H9 (cell line): ENCODE results near the gene CCDC88C. TPM values are rescaled to one million over a fixed set of nuclear protein-coding genes. Genes with fewer than 3 reads are reported as not detected.

Experiments
- DNase-seq: peaks from one replicate; pipeline ENCODE4 v3.0.0-alpha.2; 2017
- H2AFZ ChIP-seq: one replicate; pipeline ENCODE4 v1.6.1; 2013; ENCODE audit warnings: mild to moderate bottlenecking, low read length, control low read depth, moderate library complexity
- H2AK5ac ChIP-seq: 2 replicates; pipeline ENCODE4 v1.6.1; 2013; ENCODE audit warnings: low read length, control low read depth, mixed read lengths; ENCODE audit not compliant: insufficient read length
- H2BK120ac ChIP-seq: one replicate; pipeline ENCODE4 v1.6.1; 2013; ENCODE audit warnings: low read depth, mild to moderate bottlenecking, low read length, control low read depth, inconsistent platforms; ENCODE audit not compliant: poor library complexity, severe bottlenecking
- H2BK12ac ChIP-seq: 2 replicates; pipeline ENCODE4 v1.6.1; 2013; ENCODE audit warnings: low read length, control low read depth, mixed read lengths, low read depth; ENCODE audit not compliant: insufficient read length
- H2BK15ac ChIP-seq: 2 replicates; pipeline ENCODE4 v1.6.1; 2013; ENCODE audit warnings: low read depth, low read length, control low read depth
- H2BK20ac ChIP-seq: one replicate; pipeline ENCODE4 v1.6.1; 2013; ENCODE audit warnings: low read depth, mild to moderate bottlenecking, low read length, control low read depth, inconsistent platforms; ENCODE audit not compliant: poor library complexity, severe bottlenecking
- H2BK5ac ChIP-seq: 2 replicates; pipeline ENCODE4 v1.6.1; 2013; ENCODE audit warnings: low read length, control low read depth, mixed read lengths; ENCODE audit not compliant: insufficient read length
- H3K14ac ChIP-seq: 2 replicates; pipeline ENCODE4 v1.6.1; 2013; ENCODE audit warnings: low read length, control low read depth; ENCODE audit not compliant: insufficient read depth
- H3K18ac ChIP-seq: 2 replicates; pipeline ENCODE4 v1.6.1; 2013; ENCODE audit warnings: low read depth, mild to moderate bottlenecking, mixed read lengths, low read length, control low read depth; ENCODE audit not compliant: insufficient read length
- H3K23ac ChIP-seq: 2 replicates; pipeline ENCODE4 v1.6.1; 2013; ENCODE audit warnings: low read length, control low read depth, mixed read lengths, low read depth; ENCODE audit not compliant: insufficient read length
- H3K23me2 ChIP-seq: 2 replicates; pipeline ENCODE4 v1.6.1; 2013; ENCODE audit warnings: low read depth, mild to moderate bottlenecking, mixed read lengths, low read length, control low read depth; ENCODE audit not compliant: insufficient read length, poor library complexity, severe bottlenecking
- H3K27ac ChIP-seq: 2 replicates; pipeline ENCODE4 v1.5.1; 2013; ENCODE audit warnings: low read length, control low read depth, mixed read lengths, low read depth; ENCODE audit not compliant: insufficient read length
- H3K27me3 ChIP-seq: 2 replicates; pipeline ENCODE4 v1.6.1; 2013; ENCODE audit warnings: low read length, control low read depth, inconsistent platforms; ENCODE audit not compliant: insufficient read depth
- H3K4ac ChIP-seq: 2 replicates; pipeline ENCODE4 v1.6.1; 2013; ENCODE audit warnings: low read depth, mild to moderate bottlenecking, control low read depth, inconsistent platforms, low read length, moderate library complexity
- H3K4me1 ChIP-seq: 2 replicates; pipeline ENCODE4 v1.6.1; 2013; ENCODE audit warnings: low read length, control low read depth, inconsistent platforms; ENCODE audit not compliant: insufficient read depth
- H3K4me2 ChIP-seq: 2 replicates; pipeline ENCODE4 v1.6.1; 2013; ENCODE audit warnings: low read length, control low read depth, mixed read lengths; ENCODE audit not compliant: insufficient read length, insufficient read depth
- H3K56ac ChIP-seq: 2 replicates; pipeline ENCODE4 v1.6.1; 2013; ENCODE audit warnings: low read depth, mild to moderate bottlenecking, mixed read lengths, low read length, control low read depth; ENCODE audit not compliant: insufficient read length
- H3K79me1 ChIP-seq: 2 replicates; pipeline ENCODE4 v1.6.1; 2013; ENCODE audit warnings: low read depth, mild to moderate bottlenecking, moderate library complexity, low read length, control low read depth, inconsistent platforms; ENCODE audit not compliant: insufficient read depth, poor library complexity, severe bottlenecking
- H3K79me2 ChIP-seq: 2 replicates; pipeline ENCODE4 v1.6.1; 2013; ENCODE audit warnings: low read length, control low read depth, inconsistent platforms; ENCODE audit not compliant: insufficient read depth
- H3K9ac ChIP-seq: 2 replicates; pipeline ENCODE4 v1.6.1; 2013; ENCODE audit warnings: low read length, control low read depth, mixed read lengths; ENCODE audit not compliant: insufficient read length; ENCODE audit errors: extremely low read depth
- H3K9me3 ChIP-seq: one replicate; pipeline ENCODE4 v1.6.1; 2013; ENCODE audit warnings: low read depth, low read length, inconsistent platforms; ENCODE audit not compliant: control insufficient read depth
- H3T11ph ChIP-seq: one replicate; pipeline ENCODE4 v1.6.1; 2013; ENCODE audit warnings: mild to moderate bottlenecking, low read length, control low read depth, inconsistent platforms
- H4K20me1 ChIP-seq: one replicate; pipeline ENCODE4 v1.6.1; 2013; ENCODE audit not compliant: control insufficient read depth, insufficient read length, insufficient read depth
- H4K5ac ChIP-seq: 2 replicates; pipeline ENCODE4 v1.6.1; 2013; ENCODE audit warnings: low read depth, mild to moderate bottlenecking, mixed read lengths, low read length, control low read depth; ENCODE audit not compliant: insufficient read length
- H4K8ac ChIP-seq: replicated peaks from 2 replicates; pipeline ENCODE4 v1.6.1; 2013; ENCODE audit warnings: low read length, control low read depth, mixed read lengths, low read depth; ENCODE audit not compliant: insufficient read length
- H4K91ac ChIP-seq: 2 replicates; pipeline ENCODE4 v1.6.1; 2013; ENCODE audit warnings: low read depth, mild to moderate bottlenecking, moderate library complexity, mixed read lengths, low read length, control low read depth; ENCODE audit not compliant: insufficient read length
- H3K27ac Mint-ChIP-seq, 3 experiments: 2 replicates in 2 of 3; 3 replicates in 1 of 3; pipeline ENCODE4 v1.8.0; 2020 to 2021; ENCODE audit warnings: mixed read lengths in 3 of 3, mild to moderate bottlenecking in 1 of 3, moderate library complexity in 1 of 3
- H3K27me3 Mint-ChIP-seq: 2 replicates; pipeline ENCODE4 v1.8.0; 2021; ENCODE audit warnings: low read depth, mild to moderate bottlenecking, moderate library complexity, mixed read lengths
- H3K36me3 Mint-ChIP-seq, 3 experiments: 2 replicates in 2 of 3; 3 replicates in 1 of 3; pipeline ENCODE4 v1.8.0; 2020 to 2021; ENCODE audit warnings: low read depth in 3 of 3, mixed read lengths in 3 of 3; ENCODE audit not compliant: insufficient read depth in 1 of 3
- H3K4me1 Mint-ChIP-seq, 2 experiments: 2 replicates each; pipeline ENCODE4 v1.8.0; 2020; ENCODE audit warnings: mixed read lengths in 2 of 2
- H3K4me3 Mint-ChIP-seq, 2 experiments: 2 replicates in 1 of 2; 3 replicates in 1 of 2; pipeline ENCODE4 v1.8.0; 2020 to 2021; ENCODE audit warnings: mild to moderate bottlenecking in 2 of 2, mixed read lengths in 2 of 2, moderate library complexity in 1 of 2
- H3K9me3 Mint-ChIP-seq, 2 experiments: 2 replicates in 1 of 2; 3 replicates in 1 of 2; pipeline ENCODE4 v1.8.0; 2020; ENCODE audit warnings: mild to moderate bottlenecking in 2 of 2, mixed read lengths in 2 of 2, moderate library complexity in 1 of 2
- WGBS: extraction: QIAGEN DNeasy Blood & Tissue Kit; methylation state at CpG from one replicate; pipeline ENCODE4 v1.1.7; 2013; ENCODE audit warnings: missing lambda C conversion rate, low lambda C conversion rate, mixed read lengths; ENCODE audit not compliant: insufficient read length; ENCODE audit errors: extremely low coverage; 5-methylcytosine and 5-hydroxymethylcytosine counted together
- total RNA-seq: library from RNA; stranded (reverse); gene quantifications from 2 replicates; pipeline ENCODE4 v1.2.1, GENCODE V29; 2021
- TF ChIP-seq, protein P1 (sequence below): fragments of 200-600 bp; sonication (generic); conservative IDR thresholded peaks from 3 replicates; pipeline ENCODE4 v1.8.0; 2021; ENCODE audit warnings: antibody characterized with exemption, mild to moderate bottlenecking

Gene CCDC88C
- total RNA-seq, 1 experiment from 2014 or later: 52.4 TPM

DNA sequence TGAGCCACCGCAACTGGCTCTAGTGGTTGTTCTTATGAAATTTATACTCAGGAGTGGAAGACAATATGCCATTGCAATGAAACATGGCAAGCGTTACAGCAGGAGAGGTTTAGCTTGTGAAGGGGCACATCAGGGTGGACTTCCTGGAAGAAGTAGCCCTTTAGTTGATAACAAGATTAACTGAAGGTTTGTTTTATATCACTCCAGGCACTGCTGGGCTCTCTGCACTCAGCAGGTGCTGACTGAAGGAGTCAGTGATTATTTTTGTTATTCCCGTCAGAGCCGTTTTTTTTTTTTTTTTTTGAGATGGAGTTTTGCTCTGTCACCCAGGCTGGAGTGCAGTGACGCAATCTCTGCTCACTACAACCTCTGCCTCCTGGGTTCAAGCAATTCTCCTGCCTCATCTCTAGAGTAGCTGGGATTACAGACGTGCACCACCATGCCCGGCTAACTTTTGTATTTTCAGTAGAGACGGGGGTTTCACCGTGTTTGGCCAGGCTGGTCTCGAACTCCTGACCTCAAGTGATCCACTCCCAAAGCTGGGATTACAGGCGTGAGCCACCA, 155.6 kb downstream of the CCDC88C start:
- no peak overlapping the region for H3K9ac ChIP-seq

More for the DNA sequence above, 155.6 kb downstream of the CCDC88C start:
- no peak overlapping the region for H3K14ac ChIP-seq
- no peak overlapping the region for H3K4ac ChIP-seq
- H2BK120ac ChIP-seq: no peak overlapping the region
- H2BK5ac ChIP-seq: no peak overlapping the region
- TF ChIP-seq, protein P1, sequence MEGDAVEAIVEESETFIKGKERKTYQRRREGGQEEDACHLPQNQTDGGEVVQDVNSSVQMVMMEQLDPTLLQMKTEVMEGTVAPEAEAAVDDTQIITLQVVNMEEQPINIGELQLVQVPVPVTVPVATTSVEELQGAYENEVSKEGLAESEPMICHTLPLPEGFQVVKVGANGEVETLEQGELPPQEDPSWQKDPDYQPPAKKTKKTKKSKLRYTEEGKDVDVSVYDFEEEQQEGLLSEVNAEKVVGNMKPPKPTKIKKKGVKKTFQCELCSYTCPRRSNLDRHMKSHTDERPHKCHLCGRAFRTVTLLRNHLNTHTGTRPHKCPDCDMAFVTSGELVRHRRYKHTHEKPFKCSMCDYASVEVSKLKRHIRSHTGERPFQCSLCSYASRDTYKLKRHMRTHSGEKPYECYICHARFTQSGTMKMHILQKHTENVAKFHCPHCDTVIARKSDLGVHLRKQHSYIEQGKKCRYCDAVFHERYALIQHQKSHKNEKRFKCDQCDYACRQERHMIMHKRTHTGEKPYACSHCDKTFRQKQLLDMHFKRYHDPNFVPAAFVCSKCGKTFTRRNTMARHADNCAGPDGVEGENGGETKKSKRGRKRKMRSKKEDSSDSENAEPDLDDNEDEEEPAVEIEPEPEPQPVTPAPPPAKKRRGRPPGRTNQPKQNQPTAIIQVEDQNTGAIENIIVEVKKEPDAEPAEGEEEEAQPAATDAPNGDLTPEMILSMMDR: no peak
- peak overlapping the region in 1 of 3 experiments; percentile 66; a peak in 1 of 7 replicates for H3K27ac Mint-ChIP-seq
- H4K8ac ChIP-seq: no peak overlapping the region
- peaks cover 3% of the 10 kb centered on the region; the same call in 1 of the 2 replicates for H3K27me3 ChIP-seq
- no peak overlapping the region for H3K4me2 ChIP-seq
- no peak overlapping the region for H4K5ac ChIP-seq
- peaks cover 11% of the 10 kb centered on the region for H3K23me2 ChIP-seq
- H2BK20ac ChIP-seq: no peak overlapping the region
- H3T11ph ChIP-seq: no peak overlapping the region
- no peaks in the 10 kb centered on the region for H3K4me1 ChIP-seq
- H3K4me3 Mint-ChIP-seq: no peak overlapping the region; a peak in 1 of 5 replicates
- no peak overlapping the region for H2BK12ac ChIP-seq
- no peaks in the 10 kb centered on the region for H4K20me1 ChIP-seq
- H3K18ac ChIP-seq: no peak overlapping the region
- H4K91ac ChIP-seq: no peak overlapping the region
- no peak overlapping the region for H3K23ac ChIP-seq
- no peak overlapping the region for H3K56ac ChIP-seq
- peaks cover 20 to 23% of the 10 kb centered on the region in 2 experiments for H3K4me1 Mint-ChIP-seq
- no peak overlapping the region for H2AFZ ChIP-seq
- H3K27ac ChIP-seq: no peak overlapping the region
- H2AK5ac ChIP-seq: no peak overlapping the region
- no peak overlapping the region for H2BK15ac ChIP-seq
- no peak for DNase-seq
- no peaks in the 10 kb centered on the region for H3K79me1 ChIP-seq
- WGBS: no CpG with 5 or more reads among the region's 11 CpGs
- no peaks in the 10 kb centered on the region for H3K79me2 ChIP-seq
- H3K27me3 Mint-ChIP-seq: peaks cover 47% of the 10 kb centered on the region
- no peaks in the 10 kb centered on the region for H3K9me3 ChIP-seq
- peaks cover 2 to 5% of the 10 kb centered on the region in 2 experiments; a peak in 2 of 5 replicates for H3K9me3 Mint-ChIP-seq
- no peaks in the 10 kb centered on the region; a peak in 2 of 7 replicates for H3K36me3 Mint-ChIP-seq
